AG10803 (cell line): ENCODE measurements around the gene B4GALT2.

ENCODE experiments used
- DNase-seq: peaks from one replicate; pipeline ENCODE4 v3.0.0; 2010; ENCODE audit warnings: low read depth
- H3K4me3 ChIP-seq: 2 replicates; pipeline ENCODE4 v1.5.1; 2011; ENCODE audit warnings: mild to moderate bottlenecking, low read length, control low read depth
- CTCF ChIP-seq: conservative IDR thresholded peaks from 2 replicates; pipeline ENCODE4 v1.5.1; 2011; ENCODE audit warnings: mild to moderate bottlenecking, low read length, control low read depth, inconsistent platforms

The B4GALT2 gene

DNA sequence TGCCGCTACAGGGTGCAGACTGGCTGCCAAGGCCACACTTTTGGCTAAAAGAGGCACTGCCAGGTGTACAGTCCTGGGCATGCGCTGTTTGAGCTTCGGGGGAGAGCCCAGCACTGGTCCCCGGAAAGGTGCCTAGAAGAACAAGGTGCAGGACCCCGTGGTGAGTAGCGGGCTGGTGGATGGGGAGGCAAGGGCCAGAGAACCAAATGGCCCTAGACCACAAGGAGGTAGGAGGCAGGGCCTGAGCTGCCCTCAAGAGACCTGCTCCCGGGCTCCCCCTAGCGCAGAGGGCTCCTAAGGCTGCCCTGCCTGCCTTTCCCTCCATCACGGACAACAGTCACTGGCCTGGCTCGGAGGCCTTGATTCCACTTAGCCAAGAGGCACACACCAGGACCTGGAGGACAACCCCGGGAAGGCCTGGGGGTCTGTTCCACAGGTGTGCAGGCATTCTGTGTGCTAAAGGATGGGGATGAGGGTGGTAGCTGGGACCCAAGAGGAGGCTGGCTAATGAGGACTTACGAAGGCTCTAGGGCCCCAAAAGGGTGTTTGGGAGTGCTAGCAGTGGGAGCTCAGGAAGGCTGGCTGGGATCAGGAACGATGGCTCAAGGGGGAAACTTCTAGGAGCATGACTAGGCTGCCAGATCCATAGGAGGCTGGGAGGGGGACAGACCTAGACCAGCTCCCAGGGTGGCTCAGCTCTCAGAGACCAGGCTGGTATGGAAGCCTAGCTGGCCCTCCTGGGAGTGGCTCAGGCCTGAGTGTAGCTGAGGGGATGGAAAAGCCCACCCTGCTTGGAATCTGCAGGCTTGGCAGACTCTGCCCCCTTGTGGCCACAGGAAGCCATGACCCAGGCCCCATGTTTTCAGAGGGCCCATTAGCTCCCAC, 44.7 kb upstream of the B4GALT2 start:
- DNase-seq = peak; percentile 51
- H3K4me3 ChIP-seq = peak overlapping the region; percentile 55
- peak; percentile 87 for TF ChIP-seq CTCF

DNA sequence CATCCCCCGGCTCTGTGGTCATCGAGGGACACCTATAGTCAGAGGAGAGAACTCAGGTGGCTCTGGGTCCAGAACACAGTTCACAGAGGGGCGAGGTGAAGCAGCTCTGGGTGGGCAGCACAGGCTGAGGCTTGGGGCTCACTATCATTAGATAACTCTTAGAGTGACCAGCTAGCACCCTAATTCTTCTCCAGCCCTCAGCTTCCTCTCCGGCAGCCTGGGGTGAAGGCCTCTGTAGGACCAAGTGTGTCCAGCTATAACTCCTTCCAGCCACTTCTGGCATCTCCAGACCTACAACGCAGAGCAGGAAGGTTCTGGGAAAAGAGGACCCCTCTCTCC, 44.1 kb upstream of the B4GALT2 start:
- TF ChIP-seq CTCF = no peak
- no peak for DNase-seq
- H3K4me3 ChIP-seq = no peak overlapping the region

DNA sequence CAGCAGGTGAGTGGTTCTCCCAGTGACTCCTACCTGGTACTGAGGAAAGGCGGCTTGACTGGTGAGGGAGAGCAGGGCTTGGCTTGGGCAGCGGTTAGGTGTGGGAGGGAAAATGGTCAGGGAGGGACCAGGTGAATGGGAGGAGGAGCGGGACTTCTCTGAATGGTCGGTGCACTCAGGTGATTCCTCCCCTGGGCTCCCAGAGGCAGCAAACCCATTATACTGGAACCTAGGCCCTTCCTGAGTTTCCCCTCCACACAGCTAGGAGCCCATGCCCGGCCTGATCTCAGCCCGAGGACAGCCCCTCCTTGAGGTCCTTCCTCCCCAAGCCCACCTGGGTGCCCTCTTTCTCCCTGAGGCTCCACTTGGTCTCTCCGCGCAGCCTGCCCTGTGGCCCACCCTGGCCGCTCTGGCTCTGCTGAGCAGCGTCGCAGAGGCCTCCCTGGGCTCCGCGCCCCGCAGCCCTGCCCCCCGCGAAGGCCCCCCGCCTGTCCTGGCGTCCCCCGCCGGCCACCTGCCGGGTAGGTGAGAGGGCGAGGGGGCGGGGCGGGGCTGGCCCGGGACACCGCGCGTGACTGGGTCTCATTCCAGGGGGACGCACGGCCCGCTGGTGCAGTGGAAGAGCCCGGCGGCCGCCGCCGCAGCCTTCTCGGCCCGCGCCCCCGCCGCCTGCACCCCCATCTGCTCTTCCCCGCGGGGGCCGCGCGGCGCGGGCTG, 43.1 kb upstream of the B4GALT2 start:
- DNase-seq = no peak
- H3K4me3 ChIP-seq = no peak overlapping the region
- TF ChIP-seq CTCF = no peak

DNA sequence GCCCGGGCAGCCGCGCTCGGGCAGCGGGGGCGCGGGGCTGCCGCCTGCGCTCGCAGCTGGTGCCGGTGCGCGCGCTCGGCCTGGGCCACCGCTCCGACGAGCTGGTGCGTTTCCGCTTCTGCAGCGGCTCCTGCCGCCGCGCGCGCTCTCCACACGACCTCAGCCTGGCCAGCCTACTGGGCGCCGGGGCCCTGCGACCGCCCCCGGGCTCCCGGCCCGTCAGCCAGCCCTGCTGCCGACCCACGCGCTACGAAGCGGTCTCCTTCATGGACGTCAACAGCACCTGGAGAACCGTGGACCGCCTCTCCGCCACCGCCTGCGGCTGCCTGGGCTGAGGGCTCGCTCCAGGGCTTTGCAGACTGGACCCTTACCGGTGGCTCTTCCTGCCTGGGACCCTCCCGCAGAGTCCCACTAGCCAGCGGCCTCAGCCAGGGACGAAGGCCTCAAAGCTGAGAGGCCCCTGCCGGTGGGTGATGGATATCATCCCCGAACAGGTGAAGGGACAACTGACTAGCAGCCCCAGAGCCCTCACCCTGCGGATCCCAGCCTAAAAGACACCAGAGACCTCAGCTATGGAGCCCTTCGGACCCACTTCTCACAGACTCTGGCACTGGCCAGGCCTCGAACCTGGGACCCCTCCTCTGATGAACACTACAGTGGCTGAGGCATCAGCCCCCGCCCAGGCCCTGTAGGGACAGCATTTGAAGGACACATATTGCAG, 42.4 kb upstream of the B4GALT2 start:
- H3K4me3 ChIP-seq = no peak overlapping the region; the same call in 1 of the 2 replicates
- no peak for TF ChIP-seq CTCF
- no peak for DNase-seq

DNA sequence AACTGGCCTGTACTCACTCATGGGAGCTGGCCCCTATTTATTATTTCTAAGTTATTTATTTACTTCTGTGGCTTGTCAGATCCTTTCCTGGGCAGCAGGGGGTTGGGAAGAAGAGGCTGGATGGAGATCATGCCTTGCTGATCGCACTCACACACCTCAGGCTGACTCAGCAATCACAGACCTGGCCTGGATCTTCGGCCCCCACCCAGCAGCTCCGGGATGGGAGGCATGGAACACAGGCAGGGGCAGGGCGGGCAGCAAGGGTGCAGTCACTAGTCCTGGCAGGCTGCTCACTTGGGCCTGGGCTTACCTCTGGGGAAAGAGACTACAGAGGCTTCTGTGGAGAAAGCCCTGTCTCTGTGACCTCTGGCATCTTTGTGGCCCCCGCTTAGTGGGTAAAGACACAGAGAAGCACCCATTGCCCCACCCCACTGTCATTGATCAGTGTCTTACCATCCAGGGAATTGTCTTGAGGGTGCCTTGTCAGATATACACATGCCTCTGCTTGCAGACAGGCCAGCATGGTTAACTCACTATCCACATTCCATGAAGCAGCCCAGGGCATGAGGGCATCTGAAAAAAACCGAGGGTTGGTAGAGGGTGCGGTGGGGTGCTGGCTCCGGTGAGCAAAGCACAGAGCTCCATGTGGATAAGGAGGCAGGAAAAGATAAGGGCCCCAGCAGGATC, 41.7 kb upstream of the B4GALT2 start:
- no peak for TF ChIP-seq CTCF
- H3K4me3 ChIP-seq = no peak overlapping the region
- DNase-seq = no peak

- DNase-seq = no peak
- no peak for TF ChIP-seq CTCF
- H3K4me3 ChIP-seq = no peak overlapping the region
Measured at GRCh38 chr1:43938383-43938782, 40.6 kb upstream of the B4GALT2 start.
